ENCODE results near the gene FAM216A. TPM values are rescaled to one million over a fixed set of nuclear protein-coding genes. Genes with fewer than 3 reads are reported as not detected.

Gene FAM216A
- total and polyA plus RNA-seq, 12 donors = 5.0 to 20.0 (median 9.6) TPM

DNA sequence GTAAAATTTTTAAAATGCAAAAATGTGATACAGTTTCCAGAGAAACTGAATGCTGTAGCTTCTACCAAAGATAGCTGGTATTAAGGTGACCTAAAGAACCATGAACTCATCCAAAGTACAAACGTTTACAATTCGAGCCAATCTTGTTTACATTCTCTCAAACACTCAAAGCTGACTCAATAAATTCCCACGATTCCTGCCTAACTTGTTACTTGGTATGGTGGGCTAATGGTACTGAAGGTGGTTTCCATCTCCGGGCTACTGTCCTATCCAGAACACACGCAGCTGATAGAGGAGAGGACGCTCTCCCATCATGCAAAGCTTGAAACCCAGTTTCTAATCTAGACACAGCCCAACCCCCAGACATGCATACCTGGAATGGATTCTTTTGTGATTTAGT lies 65.0 kb downstream of the FAM216A start:
- H3K36me3 ChIP-seq (replicated peaks in 1 of 2) = peaks cover 0 to 21% of the 10 kb centered on the region in 2 donors

DNA sequence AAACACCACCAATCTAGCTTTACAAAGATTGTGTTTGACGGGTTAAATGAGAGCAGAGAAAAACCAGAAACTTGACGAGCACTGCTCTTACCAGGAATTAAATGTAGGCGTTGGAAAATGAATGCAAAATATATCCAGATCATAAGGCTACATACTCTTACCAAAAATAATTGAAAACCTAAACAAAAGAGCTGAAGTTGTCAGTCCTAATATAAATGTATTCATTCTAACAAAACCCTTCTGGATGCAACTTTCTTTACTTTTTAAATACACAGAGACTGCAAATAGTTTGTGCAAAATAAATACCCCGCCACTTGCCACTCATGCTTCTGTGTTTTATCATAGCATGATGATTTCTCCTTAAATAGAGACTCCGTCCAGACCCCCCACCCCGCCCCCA lies 66.2 kb downstream of the FAM216A start:
- no peak overlapping the region for H3K27ac ChIP-seq
- H3K9me3 ChIP-seq (replicated peaks in 1 of 3) = no peaks in the 10 kb centered on the region
- H3K27me3 ChIP-seq = no peaks in the 10 kb centered on the region
- no peak for TF ChIP-seq CTCF (IDR thresholded peaks at IDR 0.05)
- no peak for TF ChIP-seq POLR2A (IDR thresholded peaks at IDR 0.05)
- peaks cover 0 to 33% of the 10 kb centered on the region in 2 donors for H3K36me3 ChIP-seq (replicated peaks in 1 of 2)
- intact Hi-C loops (cut with DNase I) = no loop called here
- H3K4me3 ChIP-seq = no peak overlapping the region
- no peak for DNase-seq
- 94 to 95% (median 94%) methylated on average over 6 of the region's 6 CpGs for WGBS, 4 donors
- H3K4me1 ChIP-seq (replicated peaks in 1 of 2) = peaks cover 27 to 31% of the 10 kb centered on the region in 2 donors

More for the DNA sequence above, 65.0 kb downstream of the FAM216A start:
- no peaks in the 10 kb centered on the region for H3K9me3 ChIP-seq (replicated peaks in 1 of 3)
- WGBS, 4 donors = 71 to 79% (median 76%) methylated on average over 6 of the region's 6 CpGs
- no peak for TF ChIP-seq POLR2A (IDR thresholded peaks at IDR 0.05)
- no peak for TF ChIP-seq CTCF (IDR thresholded peaks at IDR 0.05)
- peaks cover 27 to 31% of the 10 kb centered on the region in 2 donors for H3K4me1 ChIP-seq (replicated peaks in 1 of 2)
- H3K27me3 ChIP-seq = no peaks in the 10 kb centered on the region
- no peak overlapping the region for H3K27ac ChIP-seq
- no peak overlapping the region for H3K4me3 ChIP-seq
- intact Hi-C loops (cut with DNase I) = no loop called here
- DNase-seq = no peak

DNA sequence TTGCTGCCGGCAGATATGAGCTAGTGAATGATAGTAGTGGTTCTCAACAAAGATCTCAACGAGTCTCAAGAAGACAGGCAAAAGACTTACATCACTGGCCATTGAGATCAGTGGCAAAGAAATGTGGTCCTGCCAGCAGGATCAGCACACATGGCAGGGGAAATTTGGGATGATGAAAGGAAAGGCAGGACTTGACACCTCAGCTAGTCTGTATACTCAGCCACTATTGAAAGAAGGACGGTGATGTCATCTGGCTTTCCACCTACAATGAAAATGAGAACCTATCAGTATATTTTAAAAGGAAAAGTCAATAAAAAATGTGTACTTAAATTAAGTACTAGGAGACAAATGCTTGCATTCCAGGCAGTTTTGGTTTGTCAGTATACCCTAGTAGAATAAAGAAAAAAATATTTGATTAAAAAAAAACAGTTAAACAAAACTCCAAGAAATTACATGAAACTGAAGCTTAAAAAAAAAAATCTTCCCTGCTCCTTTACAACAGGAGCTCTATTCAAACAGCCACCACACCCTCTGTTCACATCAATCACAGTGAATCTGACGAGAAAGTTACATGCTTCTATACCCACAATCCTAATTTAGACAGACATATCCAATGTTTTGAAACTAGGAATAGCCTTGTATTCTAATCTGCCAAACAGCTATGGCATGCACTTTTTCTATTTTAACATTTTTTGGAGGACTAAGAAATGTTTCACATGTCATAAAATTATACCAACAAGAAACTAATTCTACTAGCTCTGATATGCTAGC lies 68.4 kb downstream of the FAM216A start:
- Histone ChIP-seq H3K27me3 (no peaks in the 10 kb centered on the region), H3K4me1 (replicated peaks in 1 of 2) (peaks cover 18 to 20% of the 10 kb centered on the region in 2 donors), H3K4me3 (no peak overlapping the region), H3K36me3 (replicated peaks in 1 of 2) (peaks cover 0 to 33% of the 10 kb centered on the region in 2 donors), H3K9me3 (replicated peaks in 1 of 3) (no peaks in the 10 kb centered on the region), H3K27ac (peak overlapping the region; percentile 12 to 86 (median 75))
- 77 to 88% (median 81%) methylated on average over 4 of the region's 4 CpGs for WGBS, 4 donors
- intact Hi-C loops (cut with DNase I) = no loop called here
- DNase-seq = no peak
- TF ChIP-seq CTCF (IDR thresholded peaks at IDR 0.05) (no peak), POLR2A (IDR thresholded peaks at IDR 0.05) (no peak)

DNA sequence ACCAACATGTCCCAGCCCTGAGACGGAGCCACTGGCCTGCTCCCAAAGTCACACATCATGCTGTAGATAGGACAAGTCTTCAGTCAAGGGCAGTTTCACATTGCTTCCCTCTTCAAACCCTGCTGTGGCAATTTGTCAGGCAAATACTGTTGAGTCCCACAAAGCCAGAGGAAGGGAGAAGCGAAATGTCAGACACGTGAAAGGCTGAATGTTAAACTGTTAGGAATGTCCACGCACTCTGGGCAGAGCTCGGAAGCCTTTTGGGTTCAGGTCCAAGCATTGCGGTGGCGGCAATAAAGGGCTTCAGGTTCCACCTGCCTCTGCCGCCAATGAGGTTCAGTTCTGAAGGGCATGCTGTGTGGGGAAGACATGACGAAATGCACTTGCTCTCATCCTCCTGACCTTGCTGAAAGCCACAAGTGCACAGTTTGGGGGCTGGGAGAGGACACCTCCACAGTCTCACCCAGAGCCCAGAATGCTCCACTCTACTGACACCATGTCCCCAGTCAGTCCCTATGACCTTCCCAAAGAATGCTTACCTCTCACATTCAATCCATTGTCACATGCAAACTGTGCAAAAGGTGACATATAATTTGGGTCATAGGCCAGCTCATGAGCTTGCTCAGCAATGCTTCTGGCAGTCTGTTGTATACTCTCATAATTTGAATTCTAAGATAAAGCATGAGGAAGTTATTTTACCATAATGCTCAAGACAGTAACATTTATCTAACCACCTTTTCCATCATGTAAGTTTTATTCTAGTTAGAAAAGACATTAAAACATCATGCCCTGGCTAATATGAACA lies 69.2 kb downstream of the FAM216A start:
- Histone ChIP-seq H3K9me3 (replicated peaks in 1 of 3) (no peaks in the 10 kb centered on the region), H3K36me3 (replicated peaks in 1 of 2) (peaks cover 0 to 33% of the 10 kb centered on the region in 2 donors), H3K27me3 (no peaks in the 10 kb centered on the region), H3K4me1 (replicated peaks in 1 of 2) (peaks cover 18 to 20% of the 10 kb centered on the region in 2 donors), H3K4me3 (no peak overlapping the region), H3K27ac (peak overlapping the region; percentile 12 to 86 (median 75))
- intact Hi-C loops (cut with DNase I) = no loop called here
- WGBS, 4 donors = 43 to 56% (median 52%) methylated on average over 9 of the region's 9 CpGs
- TF ChIP-seq CTCF (IDR thresholded peaks at IDR 0.05) = no peak
- TF ChIP-seq POLR2A (IDR thresholded peaks at IDR 0.05) = peak in 1 of 2 donors; percentile 18
- DNase-seq = peak; percentile 40 to 86 (median 80)

All from adrenal gland (tissue), 12 donors.